ENCODE results near the gene TRAPPC14. TPM values are rescaled to one million over a fixed set of nuclear protein-coding genes. Genes with fewer than 3 reads are reported as not detected.

Gene TRAPPC14
- total and polyA plus RNA-seq, 10 of the 15 experiments (the other 5 are each of a cell fraction or from before 2014, with no cell fraction given): 0.21 to 24.7 (median 7.5) TPM

DNA sequence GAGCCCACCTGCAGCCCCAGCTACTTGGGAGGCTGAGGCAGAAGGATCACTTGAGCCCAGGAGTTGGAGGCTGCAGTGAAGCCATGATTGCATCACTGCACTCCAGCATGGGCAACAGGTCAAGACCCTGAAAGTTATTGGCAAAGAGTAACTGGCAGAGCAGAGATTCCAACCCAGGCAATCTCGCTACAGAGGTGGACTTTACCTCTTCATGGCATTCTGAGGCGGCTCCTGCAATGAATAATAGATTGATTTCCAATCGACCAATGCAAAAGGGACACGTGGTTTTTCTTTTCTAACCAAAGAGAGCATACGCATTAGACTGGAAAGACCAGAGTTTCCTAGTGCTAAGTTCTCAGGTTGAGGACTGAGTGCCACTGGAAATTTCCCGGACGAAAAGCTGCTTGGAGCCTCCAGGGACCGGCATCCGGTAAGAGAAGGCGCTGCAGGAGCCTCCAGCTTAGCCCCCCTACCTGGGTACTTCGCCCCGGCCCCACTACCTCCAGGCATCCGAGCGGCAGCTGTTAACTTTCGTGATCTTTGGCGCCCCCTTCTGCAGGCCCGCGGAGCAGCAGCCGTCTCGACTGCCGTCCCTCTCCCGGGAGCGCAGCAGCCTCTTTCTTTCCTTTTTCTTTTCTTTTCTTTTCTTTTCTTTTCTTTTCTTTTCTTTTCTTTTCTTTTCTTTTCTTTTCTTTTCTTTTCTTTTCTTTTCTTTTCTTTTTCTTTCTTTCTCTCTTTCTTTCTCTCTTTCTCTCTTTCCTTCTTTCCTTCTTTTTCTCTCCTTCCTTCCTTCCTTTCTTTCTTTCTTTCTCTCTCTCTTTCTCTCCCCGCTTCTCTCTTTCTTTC, 27.7 kb downstream of the TRAPPC14 start:
- Histone ChIP-seq H3K4me3 (no peak overlapping the region), H3K27me3 (replicated peaks in 1 of 2; ENCODE audit: control insufficient read depth in 2 of 2, insufficient read depth in 2 of 2, low read length in 1 of 2) (no peaks in the 10 kb centered on the region), H3K4me2 (ENCODE audit: control insufficient read depth, insufficient read depth) (0 out of 2 replicates have a peak overlapping the region, but pooled peaks have one; percentile 51), H3K9me3 (replicated peaks; ENCODE audit: control insufficient read depth, insufficient read depth, low read length) (no peaks in the 10 kb centered on the region), H3K79me2 (ENCODE audit: control insufficient read depth, insufficient read depth, low read length) (peaks cover 10% of the 10 kb centered on the region), H2AFZ (ENCODE audit: control insufficient read depth, low read depth, low read length) (peak overlapping the region; percentile 3; the same call in 1 of the 2 replicates), H3K27ac (ENCODE audit: control insufficient read depth, insufficient read depth) (no peak overlapping the region), H3K4me1 (ENCODE audit: control insufficient read depth, insufficient read depth, low read length) (peaks cover 9% of the 10 kb centered on the region), H3K9ac (ENCODE audit: control insufficient read depth, insufficient read depth, low read length) (no peak overlapping the region), H4K20me1 (ENCODE audit: control insufficient read depth, insufficient read depth) (no peaks in the 10 kb centered on the region), H3K36me3 (ENCODE audit: control insufficient read depth in 2 of 2, insufficient read depth in 2 of 2, low read length in 1 of 2) (no peaks in the 10 kb centered on the region)
- in situ Hi-C loops (cut with MboI) (loop anchor here (5.0 kb wide), 1 partner anchor 276 kb away; no protein-coding TSS in a partner anchor), intact Hi-C loops (cut with micrococcal nuclease; ENCODE audit: unreplicated experiment) (loop anchor here (5.0 kb wide), 3 partner anchors 211 to 276 kb away; no protein-coding TSS in a partner anchor)
- ChIA-PET POLR2A (interaction anchor here (0.7 to 1.4 kb wide), 3 partner anchors 18 to 45 kb away, joined by 3 read pairs; partner anchors contain the start of gene LAMTOR4), CTCF (interaction anchor here (0.6 to 7.9 kb wide), 31 partner anchors 8 to 288 kb away, joined by 3 to 107 read pairs (median 5); partner anchors contain the start of genes AP4M1, AZGP1, LAMTOR4 and MCM7), RAD21 (ENCODE audit: unreplicated experiment) (interaction anchor here (0.6 to 5.1 kb wide), 12 partner anchors 18 to 1363 kb away, joined by 3 to 49 read pairs (median 4); partner anchors contain the start of genes AP4M1, LAMTOR4 and ZKSCAN1), SMC1A (ENCODE audit: uncharacterized antibody, unreplicated experiment) (interaction anchor here (0.7 to 4.8 kb wide), 15 partner anchors 11 to 239 kb away, joined by 3 to 41 read pairs (median 6); partner anchors contain the start of genes AP4M1, MCM7 and TRIM4)
- BruUV-seq (replicated peaks): no TSS peak
- ATAC-seq: no peak
- no peak for FAIRE-seq
- WGBS (ENCODE audit: insufficient coverage, insufficient replicate concordance, low lambda C conversion rate, missing lambda C conversion rate): 12% methylated on average over 24 of the region's 24 CpGs
- no peak for DNase-seq (ENCODE audit: low read depth, low spot score)
- TF ChIP-seq, protein P1, sequence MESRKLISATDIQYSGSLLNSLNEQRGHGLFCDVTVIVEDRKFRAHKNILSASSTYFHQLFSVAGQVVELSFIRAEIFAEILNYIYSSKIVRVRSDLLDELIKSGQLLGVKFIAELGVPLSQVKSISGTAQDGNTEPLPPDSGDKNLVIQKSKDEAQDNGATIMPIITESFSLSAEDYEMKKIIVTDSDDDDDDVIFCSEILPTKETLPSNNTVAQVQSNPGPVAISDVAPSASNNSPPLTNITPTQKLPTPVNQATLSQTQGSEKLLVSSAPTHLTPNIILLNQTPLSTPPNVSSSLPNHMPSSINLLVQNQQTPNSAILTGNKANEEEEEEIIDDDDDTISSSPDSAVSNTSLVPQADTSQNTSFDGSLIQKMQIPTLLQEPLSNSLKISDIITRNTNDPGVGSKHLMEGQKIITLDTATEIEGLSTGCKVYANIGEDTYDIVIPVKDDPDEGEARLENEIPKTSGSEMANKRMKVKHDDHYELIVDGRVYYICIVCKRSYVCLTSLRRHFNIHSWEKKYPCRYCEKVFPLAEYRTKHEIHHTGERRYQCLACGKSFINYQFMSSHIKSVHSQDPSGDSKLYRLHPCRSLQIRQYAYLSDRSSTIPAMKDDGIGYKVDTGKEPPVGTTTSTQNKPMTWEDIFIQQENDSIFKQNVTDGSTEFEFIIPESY (IDR thresholded peaks at IDR 0.05): no peak
- TF ChIP-seq IRF4 (IDR thresholded peaks at IDR 0.05; ENCODE audit: low read depth, low read length): no peak
- TF ChIP-seq, protein P2, sequence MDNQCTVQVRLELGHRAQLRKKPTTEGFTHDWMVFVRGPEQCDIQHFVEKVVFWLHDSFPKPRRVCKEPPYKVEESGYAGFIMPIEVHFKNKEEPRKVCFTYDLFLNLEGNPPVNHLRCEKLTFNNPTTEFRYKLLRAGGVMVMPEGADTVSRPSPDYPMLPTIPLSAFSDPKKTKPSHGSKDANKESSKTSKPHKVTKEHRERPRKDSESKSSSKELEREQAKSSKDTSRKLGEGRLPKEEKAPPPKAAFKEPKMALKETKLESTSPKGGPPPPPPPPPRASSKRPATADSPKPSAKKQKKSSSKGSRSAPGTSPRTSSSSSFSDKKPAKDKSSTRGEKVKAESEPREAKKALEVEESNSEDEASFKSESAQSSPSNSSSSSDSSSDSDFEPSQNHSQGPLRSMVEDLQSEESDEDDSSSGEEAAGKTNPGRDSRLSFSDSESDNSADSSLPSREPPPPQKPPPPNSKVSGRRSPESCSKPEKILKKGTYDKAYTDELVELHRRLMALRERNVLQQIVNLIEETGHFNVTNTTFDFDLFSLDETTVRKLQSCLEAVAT (IDR thresholded peaks at IDR 0.05): peak; percentile 80
- TF ChIP-seq SMC3 (IDR thresholded peaks at IDR 0.05; ENCODE audit: borderline replicate concordance, low read length): peak; percentile 46; the same call in 1 of the 2 replicates
- no peak for TF ChIP-seq CBX3 (IDR thresholded peaks at IDR 0.05; ENCODE audit: borderline replicate concordance, low read depth)
- 0 out of 2 replicates have a peak, but pooled peaks have one; percentile 42 for TF ChIP-seq TCF3 (IDR thresholded peaks at IDR 0.05; ENCODE audit: borderline replicate concordance, insufficient read depth, low read depth, low read length)
- no peak for TF ChIP-seq BMI1 (IDR thresholded peaks at IDR 0.05; ENCODE audit: borderline replicate concordance)
- no peak for TF ChIP-seq RELA (IDR thresholded peaks at IDR 0.05; ENCODE audit: borderline replicate concordance, partially characterized antibody)
- TF ChIP-seq TCF12 (IDR thresholded peaks at IDR 0.05; ENCODE audit: low read depth, low read length): peak; percentile 52; the same call in 1 of the 2 replicates
- 0 out of 2 replicates have a peak, but pooled peaks have one; percentile 30 for TF ChIP-seq YY1 (IDR thresholded peaks at IDR 0.05; ENCODE audit: low read depth, low read length)
- no peak for TF ChIP-seq PAX5 (IDR thresholded peaks at IDR 0.05; ENCODE audit: borderline replicate concordance, low read depth, low read length)
- TF ChIP-seq STAT1 (conservative IDR thresholded peaks at IDR 0.05): no peak
- TF ChIP-seq NR2F1 (conservative IDR thresholded peaks at IDR 0.05): 0 out of 2 replicates have a peak, but pooled peaks have one; percentile 30
- TF ChIP-seq SIX5 (IDR thresholded peaks at IDR 0.05; ENCODE audit: low read depth, low read length, severe bottlenecking): no peak
- TF ChIP-seq, protein P3, sequence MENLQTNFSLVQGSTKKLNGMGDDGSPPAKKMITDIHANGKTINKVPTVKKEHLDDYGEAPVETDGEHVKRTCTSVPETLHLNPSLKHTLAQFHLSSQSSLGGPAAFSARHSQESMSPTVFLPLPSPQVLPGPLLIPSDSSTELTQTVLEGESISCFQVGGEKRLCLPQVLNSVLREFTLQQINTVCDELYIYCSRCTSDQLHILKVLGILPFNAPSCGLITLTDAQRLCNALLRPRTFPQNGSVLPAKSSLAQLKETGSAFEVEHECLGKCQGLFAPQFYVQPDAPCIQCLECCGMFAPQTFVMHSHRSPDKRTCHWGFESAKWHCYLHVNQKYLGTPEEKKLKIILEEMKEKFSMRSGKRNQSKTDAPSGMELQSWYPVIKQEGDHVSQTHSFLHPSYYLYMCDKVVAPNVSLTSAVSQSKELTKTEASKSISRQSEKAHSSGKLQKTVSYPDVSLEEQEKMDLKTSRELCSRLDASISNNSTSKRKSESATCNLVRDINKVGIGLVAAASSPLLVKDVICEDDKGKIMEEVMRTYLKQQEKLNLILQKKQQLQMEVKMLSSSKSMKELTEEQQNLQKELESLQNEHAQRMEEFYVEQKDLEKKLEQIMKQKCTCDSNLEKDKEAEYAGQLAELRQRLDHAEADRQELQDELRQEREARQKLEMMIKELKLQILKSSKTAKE (IDR thresholded peaks at IDR 0.05; ENCODE audit: low read depth, poor library complexity, severe bottlenecking): no peak

Data from GM12878 (cell line).